ENCODE measurements around the gene KCNT1. TPM values are rescaled to one million over a fixed set of nuclear protein-coding genes. Genes with fewer than 3 reads are reported as not detected.
"Not testable (repeated sequence)": the region's sequence is repeated elsewhere in the genome, so short reads cannot be mapped to it uniquely, and the experiment has no call there.

Gene KCNT1
- total RNA-seq, 2 donors from 2014 or later = 0.48 TPM; not detected in 1

DNA sequence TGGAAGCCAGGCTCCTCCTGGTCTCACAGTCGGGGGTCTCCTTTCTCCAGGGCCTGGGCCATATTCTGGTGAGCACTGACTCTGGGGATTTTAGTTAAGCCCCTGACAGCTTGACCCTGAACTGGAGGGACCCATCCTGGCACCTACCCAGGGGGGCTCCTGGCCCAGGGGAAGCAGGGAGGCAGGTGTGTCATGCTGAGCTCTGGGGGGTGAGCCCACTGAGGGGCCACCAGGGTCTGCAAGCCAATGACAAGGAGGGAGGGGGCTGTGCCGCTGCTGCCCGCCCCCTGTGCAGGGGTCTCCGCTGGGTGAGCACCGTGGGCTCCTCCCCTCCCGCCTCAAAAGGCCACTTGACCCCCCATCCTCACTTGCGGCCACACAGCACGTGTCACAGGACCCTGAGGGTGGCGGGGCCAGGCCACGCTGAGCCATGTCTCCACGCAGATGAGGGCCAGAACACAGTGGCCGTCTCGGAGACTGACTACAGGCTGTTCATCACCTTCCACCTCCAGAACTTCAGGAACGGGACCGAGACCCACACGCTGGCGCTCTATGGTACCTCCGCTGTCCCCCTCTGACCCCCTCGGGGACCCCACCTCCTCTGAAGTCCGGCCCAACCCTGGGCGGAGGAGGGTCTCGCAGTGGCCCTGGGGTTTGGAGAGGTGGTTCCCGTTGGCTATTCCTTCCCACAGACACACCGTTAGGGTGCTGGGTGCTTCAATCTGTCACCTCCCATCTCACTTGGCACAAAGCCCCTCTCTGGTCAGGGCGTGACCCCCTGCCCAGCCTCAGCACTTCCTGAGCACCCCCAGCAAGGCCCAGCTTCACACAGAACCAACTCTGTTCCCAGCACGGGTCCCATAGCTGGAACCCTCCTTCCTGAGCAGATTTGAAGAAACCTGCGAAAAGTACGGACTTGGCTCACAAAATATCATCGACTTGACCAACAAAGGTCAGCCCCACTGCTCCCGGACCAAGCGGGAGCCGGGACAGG is 36.9 kb upstream of the KCNT1 start:
- Histone ChIP-seq H3K4me3 (no peak overlapping the region), H3K36me3 (no peaks in the 10 kb centered on the region), H3K27ac (no peak overlapping the region), H3K4me1 (no peaks in the 10 kb centered on the region), H3K27me3 (no peaks in the 10 kb centered on the region), H3K9me3 (no peaks in the 10 kb centered on the region)
- DNase-seq (ENCODE audit: low spot score) = no peak
- TF ChIP-seq, protein P1, sequence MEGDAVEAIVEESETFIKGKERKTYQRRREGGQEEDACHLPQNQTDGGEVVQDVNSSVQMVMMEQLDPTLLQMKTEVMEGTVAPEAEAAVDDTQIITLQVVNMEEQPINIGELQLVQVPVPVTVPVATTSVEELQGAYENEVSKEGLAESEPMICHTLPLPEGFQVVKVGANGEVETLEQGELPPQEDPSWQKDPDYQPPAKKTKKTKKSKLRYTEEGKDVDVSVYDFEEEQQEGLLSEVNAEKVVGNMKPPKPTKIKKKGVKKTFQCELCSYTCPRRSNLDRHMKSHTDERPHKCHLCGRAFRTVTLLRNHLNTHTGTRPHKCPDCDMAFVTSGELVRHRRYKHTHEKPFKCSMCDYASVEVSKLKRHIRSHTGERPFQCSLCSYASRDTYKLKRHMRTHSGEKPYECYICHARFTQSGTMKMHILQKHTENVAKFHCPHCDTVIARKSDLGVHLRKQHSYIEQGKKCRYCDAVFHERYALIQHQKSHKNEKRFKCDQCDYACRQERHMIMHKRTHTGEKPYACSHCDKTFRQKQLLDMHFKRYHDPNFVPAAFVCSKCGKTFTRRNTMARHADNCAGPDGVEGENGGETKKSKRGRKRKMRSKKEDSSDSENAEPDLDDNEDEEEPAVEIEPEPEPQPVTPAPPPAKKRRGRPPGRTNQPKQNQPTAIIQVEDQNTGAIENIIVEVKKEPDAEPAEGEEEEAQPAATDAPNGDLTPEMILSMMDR (IDR thresholded peaks at IDR 0.05) = no peak

DNA sequence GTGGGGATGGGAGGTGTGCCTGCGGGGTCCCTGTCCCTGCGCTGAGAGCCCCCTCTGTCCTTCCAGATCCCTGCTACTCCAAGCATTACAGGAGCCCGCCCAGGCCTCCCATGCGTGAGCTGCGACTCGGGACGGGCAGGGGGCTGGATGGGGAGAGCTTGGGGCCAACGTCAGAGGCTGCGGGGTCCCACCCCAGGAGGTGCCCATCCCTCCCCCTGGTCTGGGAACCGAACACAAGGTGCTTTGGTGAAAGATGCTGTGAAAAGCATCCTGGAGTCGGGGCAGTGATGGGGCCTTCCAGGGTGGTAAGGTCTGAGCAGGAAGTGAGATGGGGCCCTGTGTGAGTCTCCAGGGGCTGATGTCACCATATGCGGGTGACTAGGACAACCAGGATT is 36.2 kb upstream of the KCNT1 start:
- Histone ChIP-seq H3K9me3 (no peaks in the 10 kb centered on the region), H3K27me3 (no peaks in the 10 kb centered on the region), H3K27ac (no peak overlapping the region), H3K36me3 (no peaks in the 10 kb centered on the region), H3K4me1 (no peaks in the 10 kb centered on the region), H3K4me3 (no peak overlapping the region)
- TF ChIP-seq, protein P1 (IDR thresholded peaks at IDR 0.05) = no peak
- no peak for DNase-seq (ENCODE audit: low spot score)

DNA sequence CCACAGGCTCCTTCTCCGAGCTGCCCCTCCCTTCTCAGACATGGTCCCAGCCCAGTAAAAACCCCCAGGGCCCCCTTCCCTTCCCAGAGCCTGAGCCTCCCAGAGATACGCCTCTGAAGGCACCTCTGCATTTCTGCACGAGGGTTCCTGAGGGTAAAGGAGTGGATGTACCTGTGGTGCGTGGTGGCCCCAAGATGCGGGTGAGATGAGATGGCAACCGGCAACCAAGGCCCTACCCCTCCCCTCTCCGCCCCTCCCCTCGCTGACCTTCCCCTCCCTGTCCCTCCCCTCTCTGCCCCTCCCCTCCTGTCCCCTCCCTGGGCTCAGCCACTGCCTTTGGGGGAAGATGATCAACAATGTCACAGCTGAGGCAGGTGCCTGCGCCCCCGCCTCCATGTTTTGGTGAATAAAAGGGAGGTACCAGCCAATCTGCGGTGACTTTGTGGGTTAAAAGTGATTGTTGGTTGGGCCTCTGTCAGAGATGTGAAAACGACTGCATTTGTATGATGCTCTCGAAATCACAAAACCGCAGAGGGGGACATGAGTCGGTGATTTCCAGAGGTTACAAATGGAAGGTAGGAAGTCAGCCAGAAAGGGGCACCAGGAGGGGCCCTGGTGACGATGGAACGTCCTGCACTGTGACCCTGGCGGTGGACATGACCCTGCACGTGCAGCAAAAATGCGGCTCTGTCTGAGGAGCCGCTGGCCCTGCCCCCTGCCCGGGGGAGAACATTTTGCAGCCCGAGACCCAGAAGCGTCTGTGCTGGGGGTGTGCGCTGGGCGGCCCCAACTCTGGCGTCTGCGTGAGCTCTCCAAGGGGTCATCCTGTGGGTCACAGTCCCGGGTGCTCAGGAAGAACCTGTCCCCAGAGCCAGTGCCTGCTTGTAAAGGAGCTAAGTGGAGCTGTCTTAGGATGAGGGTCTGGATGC is 35.2 kb upstream of the KCNT1 start:
- Histone ChIP-seq H3K4me1 (no peaks in the 10 kb centered on the region), H3K27ac (no peak overlapping the region), H3K4me3 (no peak overlapping the region), H3K27me3 (no peaks in the 10 kb centered on the region), H3K9me3 (no peaks in the 10 kb centered on the region), H3K36me3 (no peaks in the 10 kb centered on the region)
- TF ChIP-seq, protein P1 (IDR thresholded peaks at IDR 0.05) = no peak
- no peak for DNase-seq (ENCODE audit: low spot score)

DNA sequence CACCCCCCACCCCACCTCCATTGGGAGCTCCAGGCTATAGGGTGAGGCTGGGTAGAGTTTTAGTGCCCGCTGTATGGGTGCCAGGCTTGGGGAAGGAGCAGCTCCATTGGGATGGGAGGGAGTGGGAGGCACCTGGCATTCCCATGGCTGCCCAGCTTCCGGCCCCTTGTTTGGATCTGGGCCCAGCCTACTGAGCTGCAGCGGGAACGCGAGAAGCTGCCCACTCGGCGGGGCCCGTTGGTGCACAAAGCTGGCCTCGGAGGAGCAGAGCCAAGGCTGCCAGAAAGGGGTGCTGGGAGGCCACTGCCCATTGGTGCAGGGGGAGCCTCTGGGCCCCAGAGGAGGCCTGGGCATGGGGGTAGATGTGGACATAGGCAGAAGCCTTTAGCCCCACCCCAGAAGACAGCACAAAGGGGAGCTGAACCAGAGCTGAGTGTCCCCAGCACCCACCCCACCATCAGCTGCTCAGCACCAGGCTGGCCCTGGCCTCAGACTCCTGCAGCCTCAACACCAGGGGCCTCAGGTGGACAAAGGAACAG is 34.5 kb upstream of the KCNT1 start:
- H3K27ac ChIP-seq = no peak overlapping the region
- H3K4me1 ChIP-seq = no peaks in the 10 kb centered on the region
- no peak for DNase-seq (ENCODE audit: low spot score)
- no peak overlapping the region for H3K4me3 ChIP-seq
- H3K9me3 ChIP-seq = no peaks in the 10 kb centered on the region
- TF ChIP-seq, protein P1 (IDR thresholded peaks at IDR 0.05) = no peak
- H3K27me3 ChIP-seq = no peaks in the 10 kb centered on the region
- no peaks in the 10 kb centered on the region for H3K36me3 ChIP-seq

DNA sequence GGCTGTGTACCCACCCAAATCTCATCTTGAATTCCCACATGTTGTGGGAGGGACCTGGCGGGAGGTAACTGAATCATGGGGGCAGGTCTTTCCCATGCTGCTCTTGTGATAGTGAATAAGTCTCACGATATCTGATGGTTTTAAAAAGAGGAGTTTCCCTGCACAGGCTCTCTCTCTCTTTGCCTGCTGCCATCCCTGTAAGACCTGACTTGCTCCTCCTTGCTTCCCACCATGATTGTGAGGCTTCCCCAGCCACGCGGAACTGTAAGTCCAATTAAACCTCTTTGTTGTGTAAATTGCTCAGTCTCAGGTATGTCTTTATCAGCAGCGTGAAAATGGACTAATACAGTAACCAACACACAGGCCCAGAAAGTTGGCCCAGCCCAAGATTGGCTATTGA is 33.0 kb upstream of the KCNT1 start:
- H3K9me3 ChIP-seq; H3K4me3 ChIP-seq; H3K36me3 ChIP-seq; H3K4me1 ChIP-seq; DNase-seq (ENCODE audit: low spot score); H3K27ac ChIP-seq; H3K27me3 ChIP-seq: not testable (repeated sequence)
